ENCODE data around the gene C1orf105.

DNA sequence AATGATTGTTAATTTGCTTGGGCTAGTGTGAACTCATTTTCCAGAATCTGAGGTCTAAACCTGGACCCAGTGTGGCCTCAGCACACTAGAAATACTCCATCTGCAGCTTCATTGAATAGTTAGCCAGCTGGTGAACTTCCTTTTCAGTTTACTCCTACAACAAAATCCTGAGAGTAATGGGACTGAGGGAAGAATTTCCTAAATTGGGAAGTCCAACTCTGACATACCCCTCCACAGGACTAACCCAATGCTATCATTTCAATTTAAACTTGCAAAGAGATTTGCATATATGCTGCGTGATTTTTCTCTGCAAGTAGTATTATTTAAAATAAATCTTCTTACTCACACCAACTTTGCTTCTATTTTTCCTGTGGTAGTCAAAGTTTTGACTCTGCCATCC, 51.2 kb downstream of the C1orf105 start:
- TF ChIP-seq, protein P1, sequence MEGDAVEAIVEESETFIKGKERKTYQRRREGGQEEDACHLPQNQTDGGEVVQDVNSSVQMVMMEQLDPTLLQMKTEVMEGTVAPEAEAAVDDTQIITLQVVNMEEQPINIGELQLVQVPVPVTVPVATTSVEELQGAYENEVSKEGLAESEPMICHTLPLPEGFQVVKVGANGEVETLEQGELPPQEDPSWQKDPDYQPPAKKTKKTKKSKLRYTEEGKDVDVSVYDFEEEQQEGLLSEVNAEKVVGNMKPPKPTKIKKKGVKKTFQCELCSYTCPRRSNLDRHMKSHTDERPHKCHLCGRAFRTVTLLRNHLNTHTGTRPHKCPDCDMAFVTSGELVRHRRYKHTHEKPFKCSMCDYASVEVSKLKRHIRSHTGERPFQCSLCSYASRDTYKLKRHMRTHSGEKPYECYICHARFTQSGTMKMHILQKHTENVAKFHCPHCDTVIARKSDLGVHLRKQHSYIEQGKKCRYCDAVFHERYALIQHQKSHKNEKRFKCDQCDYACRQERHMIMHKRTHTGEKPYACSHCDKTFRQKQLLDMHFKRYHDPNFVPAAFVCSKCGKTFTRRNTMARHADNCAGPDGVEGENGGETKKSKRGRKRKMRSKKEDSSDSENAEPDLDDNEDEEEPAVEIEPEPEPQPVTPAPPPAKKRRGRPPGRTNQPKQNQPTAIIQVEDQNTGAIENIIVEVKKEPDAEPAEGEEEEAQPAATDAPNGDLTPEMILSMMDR (IDR thresholded peaks at IDR 0.05; ENCODE audit: low read length) = no peak
- no peak for TF ChIP-seq EZH2 (optimal IDR thresholded peaks at IDR 0.05; ENCODE audit: low read depth, low read length)

All from MM.1S (cell line).